OCI-M1 (cell line): ENCODE results near the gene CD200.

Experiments
- DNase-seq: peaks from one replicate; lab custom pipeline; 2025; lab: John Stamatoyannopoulos, UW

The CD200 gene

DNA sequence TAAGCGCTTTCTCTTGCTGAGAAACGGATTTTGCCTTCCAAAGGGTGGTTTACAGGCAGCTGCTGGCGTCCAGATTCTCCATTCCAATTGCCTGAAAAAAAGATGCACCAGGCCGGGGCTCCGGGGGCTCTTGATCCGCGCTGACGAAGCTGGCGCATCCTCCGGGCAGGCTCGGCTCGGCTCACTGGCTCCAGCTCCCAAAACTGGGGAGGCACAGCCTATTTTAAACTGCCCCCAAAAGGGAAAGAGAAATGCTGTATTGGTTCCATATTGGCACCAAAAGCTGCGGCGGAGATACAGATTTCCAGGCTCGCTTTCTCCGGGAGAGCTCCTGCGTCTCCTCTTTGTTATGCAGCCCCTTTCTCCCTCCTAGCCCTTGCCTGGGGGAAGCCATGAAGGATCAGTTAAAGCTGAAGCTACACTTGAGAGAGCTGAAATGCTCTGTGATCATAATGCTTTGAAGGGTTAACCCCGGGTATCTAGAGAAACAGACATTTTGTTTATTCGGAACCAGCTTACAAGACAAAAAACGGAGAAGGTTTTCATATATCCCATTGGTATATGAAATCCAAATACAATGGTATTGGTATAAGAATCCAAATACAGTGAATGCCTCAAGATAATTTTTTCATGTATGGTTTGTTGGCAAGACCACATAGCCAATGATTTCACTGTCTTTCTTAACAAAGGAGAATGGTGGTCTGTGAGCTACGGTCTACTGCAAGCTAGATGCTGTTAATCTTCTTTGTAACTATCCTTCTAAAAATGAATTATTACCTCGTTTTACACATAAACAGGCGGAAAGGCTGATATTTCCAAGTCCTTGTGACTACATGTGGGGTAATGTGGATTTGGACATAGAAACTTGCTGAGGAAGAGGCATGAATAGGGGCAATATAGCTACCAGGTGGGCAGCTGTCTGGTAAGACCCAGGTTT, 693 bp downstream of the CD200 start:
- no peak for DNase-seq

DNA sequence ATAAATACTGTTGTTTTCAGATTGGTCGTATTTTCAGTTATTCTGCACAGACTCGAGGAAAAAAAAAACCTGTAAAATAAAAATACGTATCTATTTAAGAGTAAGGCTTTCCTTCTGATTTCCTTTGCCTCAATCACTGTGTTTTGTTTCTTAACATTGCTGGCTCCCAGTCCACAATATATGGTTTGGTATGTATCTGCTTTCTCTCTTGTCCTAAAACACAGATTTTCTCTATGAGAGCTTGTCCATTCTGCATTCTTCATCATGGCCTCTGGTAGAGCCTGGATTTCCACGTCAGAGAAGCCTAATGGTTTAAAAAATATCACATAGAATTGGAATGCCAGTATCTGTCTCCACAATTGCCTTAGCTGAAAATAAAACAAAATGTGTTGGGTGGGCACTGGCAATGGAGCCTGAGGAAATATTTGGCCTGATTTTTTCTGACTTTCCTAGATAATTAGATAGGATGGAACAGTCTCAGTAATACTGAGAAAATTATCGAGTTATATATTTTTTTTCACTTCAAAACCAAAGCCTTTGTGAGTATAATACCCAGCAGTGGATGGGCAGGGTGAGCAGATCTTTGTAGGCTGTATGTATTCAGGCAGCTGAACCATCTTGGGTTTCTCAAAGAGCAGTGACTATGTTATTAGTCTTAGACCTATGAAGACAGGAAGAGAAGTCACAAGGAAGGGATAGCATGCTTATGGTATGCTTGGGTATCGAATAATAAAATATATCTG, 1.9 kb downstream of the CD200 start:
- no peak for DNase-seq

DNA sequence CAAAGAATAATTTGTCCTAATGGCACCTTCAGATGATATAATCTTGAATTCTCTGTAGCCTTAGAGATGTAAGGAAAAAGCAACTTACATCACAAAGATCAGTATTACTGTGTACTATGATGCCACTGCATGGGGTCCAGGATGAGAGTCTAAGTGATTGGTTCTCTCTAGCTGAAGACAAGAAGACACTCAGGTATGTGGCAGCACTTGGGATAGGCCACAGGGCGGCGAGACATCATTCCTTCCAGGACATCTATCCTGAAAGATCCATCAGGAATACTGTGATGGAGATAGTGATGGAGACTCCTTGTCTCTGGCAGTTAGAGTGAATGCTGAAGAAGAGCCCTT, 2.5 kb downstream of the CD200 start:
- DNase-seq, result no peak

GRCh38 chr3:112338021-112338726, 5.2 kb downstream of the CD200 start:
- DNase-seq, result no peak

DNA sequence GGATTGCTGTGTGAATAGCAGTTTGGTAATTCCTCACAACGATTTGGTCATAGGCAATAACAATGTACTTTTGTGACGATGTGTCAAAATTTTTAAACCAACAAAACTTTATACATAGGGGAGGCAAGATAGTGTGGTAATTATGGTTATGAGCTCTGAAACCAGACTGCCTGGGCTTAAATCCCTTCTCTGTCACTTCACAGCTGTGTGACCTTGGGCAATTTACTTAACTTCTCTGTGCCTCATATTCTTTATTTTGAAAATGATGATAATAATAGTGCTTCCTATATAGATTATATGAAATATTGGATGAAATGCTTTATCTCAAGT, 5.7 kb downstream of the CD200 start:
- no peak for DNase-seq

- DNase-seq, result no peak
Observed at GRCh38 chr3:112339134-112339533, 6.2 kb downstream of the CD200 start.

GRCh38 chr3:112339609-112340008, 6.7 kb downstream of the CD200 start:
- DNase-seq, result no peak

DNA sequence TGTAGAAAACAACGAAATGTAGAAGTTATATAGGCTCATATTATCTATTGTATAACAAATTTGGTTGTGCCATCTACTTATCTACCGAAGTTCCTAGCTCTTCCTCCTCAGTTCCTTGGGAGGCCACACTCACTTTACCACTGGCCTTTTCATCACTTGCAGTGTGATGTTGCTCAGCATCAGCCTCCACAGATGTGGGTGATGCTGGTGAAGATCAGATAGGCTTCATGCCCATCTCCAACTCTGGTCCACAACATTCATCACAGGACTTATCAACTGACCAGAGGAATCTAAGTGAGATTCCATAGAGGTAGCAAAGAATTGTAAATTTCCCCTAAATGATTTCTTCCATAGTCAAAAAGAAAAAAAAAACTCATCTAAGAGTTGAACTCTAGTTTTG, 8.4 kb downstream of the CD200 start:
- no peak for DNase-seq

DNA sequence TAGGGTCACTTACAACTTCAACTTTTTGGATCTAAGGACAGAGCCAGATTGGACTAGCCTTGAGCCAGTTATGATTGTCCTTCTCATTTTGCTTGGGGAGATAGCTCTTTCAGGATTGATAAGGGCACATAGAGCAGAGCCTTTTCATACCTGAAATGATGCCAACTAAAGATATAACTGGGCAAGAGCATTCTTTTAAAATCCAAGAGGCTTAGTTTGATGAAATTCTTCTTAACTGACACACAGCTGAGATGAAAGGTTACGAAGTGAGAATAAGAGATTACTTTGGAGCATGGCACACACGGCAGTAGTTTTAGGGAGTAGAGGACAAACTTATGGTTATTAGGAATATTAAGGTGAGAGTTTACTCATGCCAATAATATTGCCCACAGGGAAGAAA, 12.7 kb downstream of the CD200 start:
- DNase-seq, result no peak

- DNase-seq, result no peak
Observed at GRCh38 chr3:112346491-112347122, 13.7 kb downstream of the CD200 start.

- DNase-seq, result no peak
Observed at GRCh38 chr3:112348943-112349342, 16.0 kb downstream of the CD200 start.

- no peak for DNase-seq
Observed at GRCh38 chr3:112349557-112349956, 16.6 kb downstream of the CD200 start.

DNA sequence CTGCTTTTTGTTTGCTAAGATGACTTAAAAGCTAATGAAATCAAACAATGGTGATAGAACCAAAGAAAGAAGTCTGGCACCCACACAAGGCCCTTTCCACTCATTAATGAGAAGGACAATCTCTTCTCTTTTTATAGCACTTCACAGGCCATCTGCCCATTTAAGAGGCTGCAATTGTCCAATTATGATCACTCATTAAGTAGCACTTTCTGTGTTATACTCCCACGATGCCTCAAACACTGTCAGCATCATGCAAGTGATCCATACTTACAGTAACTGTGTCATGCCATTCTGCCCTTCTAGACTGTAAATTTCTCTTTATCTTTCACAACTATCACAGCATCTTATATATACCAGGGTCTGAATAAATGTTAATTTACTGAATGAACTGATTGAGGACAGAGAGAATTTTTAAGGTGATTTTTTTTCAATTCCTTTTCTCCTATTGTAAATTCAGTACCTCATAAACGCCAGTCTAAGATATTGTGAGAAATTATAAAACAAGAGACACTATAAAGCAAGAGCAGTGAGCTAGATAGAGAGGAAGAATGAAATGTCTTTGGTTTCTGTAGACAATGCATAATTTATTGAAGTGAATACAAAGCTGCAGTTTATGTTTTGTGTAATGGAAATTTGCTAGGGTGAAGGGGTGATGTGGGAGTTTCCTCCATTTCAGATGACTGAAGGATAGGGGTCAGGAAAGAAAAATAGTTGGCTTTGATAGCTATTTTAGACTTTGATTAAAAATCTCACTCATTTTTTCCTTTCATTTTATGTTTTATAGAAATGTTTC, 17.3 kb downstream of the CD200 start:
- no peak for DNase-seq

GRCh38 chr3:112351036-112351435, 18.1 kb downstream of the CD200 start:
- DNase-seq, result no peak

- no peak for DNase-seq
Observed at GRCh38 chr3:112351823-112352222, 18.9 kb downstream of the CD200 start.

- DNase-seq, result no peak
Observed at GRCh38 chr3:112352720-112353119, 19.8 kb downstream of the CD200 start.

GRCh38 chr3:112353365-112353764, 20.4 kb downstream of the CD200 start:
- no peak for DNase-seq

GRCh38 chr3:112354642-112355306, 21.8 kb downstream of the CD200 start:
- DNase-seq, result no peak

- DNase-seq, result no peak
Observed at GRCh38 chr3:112355307-112355687, 22.3 kb downstream of the CD200 start.

- no peak for DNase-seq
Observed at GRCh38 chr3:112357930-112358780, 25.2 kb downstream of the CD200 start.
